ENCODE results near the gene TUBB6. TPM values are rescaled to one million over a fixed set of nuclear protein-coding genes. Genes with fewer than 3 reads are reported as not detected.

The TUBB6 gene
- total RNA-seq, 1 donor from 2014 or later: 452 TPM

DNA sequence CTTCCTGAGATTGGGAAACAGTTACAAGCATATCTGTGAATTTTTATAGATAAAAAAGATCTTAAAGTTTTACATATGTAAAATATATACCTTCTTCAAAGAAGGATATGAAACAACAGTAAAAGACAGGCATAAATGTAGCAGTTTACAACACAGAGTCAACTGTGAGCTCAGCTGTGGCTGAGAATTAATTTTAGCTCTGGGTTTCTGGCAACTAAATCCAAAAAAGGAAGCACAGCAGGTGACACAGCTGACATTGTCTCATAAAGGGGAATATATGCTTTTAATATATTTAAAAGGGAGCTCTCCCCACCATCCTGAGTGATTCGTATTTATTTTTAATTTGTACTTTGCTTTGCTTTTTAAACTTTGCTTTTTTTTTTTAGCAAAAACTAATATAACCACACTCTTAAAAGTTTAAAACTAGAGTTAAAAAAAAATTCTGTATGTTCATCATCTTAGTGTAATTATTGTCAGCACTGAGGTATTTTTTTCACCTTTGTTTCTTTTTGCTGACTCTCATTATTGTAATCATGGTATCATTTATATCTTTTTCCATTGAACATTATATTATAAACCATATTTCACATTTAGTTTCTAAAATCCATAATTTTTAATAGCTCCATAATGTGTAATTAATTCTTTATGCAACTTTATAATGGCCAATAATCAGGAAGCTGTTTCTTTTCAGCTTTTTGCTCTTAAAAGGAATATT lies 6.7 kb downstream of the TUBB6 start:
- no peak for DNase-seq (ENCODE audit: low spot score)

DNA sequence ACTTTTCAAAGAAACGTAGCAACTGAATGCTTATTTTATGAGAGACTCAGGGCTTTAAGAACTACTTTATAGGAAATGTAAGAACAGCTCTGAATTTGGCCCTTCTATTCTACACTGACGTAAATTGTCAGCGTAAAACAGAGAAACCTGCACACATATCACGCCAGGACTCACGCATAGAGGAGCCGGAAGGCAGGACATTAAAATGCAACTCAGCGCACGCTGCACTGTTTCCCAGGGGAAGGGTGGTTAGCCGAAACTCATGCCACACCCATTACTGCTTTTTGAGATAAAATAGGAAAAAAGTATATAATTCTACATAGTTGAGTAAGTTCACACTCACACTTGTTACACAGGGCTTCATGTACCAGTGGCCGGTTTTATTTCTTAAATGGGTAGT lies 7.4 kb downstream of the TUBB6 start:
- DNase-seq (ENCODE audit: low spot score): no peak

DNA sequence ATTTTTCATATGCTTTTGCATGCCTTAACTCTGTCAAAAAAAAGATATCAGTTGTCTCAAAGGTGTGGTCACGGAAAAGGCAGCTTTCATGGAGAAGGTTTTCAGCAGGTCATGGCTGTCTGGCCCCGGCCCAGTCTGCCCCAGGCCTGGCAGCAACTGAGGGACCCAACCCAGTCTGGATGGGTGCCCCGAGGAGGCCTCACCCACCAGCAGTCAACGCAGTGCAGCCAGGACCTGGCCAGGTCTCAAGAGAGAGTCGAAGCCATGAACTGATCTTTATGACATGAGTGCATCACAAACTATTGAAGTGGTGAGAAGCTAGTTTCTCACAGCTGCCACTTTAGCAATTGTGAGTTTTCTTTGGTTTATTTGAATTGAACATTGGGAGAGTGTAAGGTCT lies 7.9 kb downstream of the TUBB6 start:
- DNase-seq (ENCODE audit: low spot score): no peak

DNA sequence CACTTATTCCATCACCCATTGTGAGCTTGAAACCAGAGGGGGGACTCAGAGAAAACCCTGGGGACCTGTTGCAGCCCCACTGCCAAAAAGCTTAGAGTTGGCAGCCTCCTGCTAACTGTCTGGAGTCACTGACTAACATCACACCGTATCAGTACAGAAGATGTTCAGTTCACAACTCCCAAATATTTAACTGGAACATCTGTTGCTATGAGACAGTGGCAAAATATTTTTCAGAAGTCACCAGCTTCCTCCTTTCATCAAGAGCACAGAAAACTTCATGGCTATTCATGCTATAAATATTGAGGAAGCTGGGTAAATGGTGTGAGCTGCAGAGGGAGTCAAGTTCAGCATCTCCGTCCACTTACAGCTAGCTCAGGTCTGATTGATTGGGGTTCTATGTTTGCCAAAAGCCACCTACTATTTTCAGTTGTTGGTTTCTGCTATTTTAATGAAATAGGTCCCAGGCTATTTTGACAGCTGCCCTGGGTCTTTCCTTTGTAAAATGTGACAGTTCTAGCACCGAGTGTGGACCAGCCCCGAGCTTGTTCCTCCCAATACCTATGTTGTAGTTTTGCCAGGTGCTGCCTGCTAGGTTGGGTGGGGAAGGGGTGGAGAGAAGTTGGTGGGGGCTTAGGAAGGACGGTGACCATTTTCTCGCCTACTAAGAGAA lies 9.8 kb downstream of the TUBB6 start:
- peak; percentile 43 for DNase-seq (ENCODE audit: low spot score)

DNA sequence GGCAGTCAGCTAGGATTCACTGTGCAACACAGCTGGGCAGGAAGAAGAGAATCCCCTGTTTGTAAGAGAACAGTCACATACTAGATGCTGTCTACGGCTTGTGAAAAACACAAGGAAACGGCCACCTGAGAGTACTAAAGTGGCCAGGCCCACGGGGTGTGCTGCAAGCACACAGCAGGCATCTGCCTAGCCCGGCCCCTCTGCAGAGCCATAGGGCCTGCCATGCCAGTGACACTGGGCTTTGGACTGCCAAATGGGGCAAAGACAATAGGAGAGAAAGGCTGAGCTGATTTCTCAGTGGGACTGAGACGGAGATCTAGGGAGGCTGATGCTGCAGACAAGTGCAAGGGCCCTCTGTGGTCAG lies 10.3 kb downstream of the TUBB6 start:
- no peak for DNase-seq (ENCODE audit: low spot score)

DNA sequence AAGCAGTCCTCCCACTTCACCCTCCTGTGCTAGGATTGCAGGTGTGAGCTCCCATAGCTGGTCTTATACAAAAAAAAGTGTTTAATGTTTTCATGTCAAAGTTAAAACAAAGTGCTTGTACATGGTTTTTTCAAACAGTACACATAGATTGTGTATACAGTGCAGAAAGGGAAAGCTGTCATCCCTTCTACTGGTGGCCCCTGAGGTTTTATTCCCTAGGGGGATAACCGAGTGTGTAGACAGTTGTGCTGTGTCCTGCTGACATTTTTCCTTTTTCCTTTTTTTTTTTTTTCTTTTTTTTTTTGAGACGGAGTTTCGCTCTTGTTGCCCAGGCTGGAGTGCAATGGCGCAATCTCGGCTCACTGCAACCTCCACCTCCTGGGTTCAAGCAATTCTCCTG lies 10.8 kb downstream of the TUBB6 start:
- no peak for DNase-seq (ENCODE audit: low spot score)

DNA sequence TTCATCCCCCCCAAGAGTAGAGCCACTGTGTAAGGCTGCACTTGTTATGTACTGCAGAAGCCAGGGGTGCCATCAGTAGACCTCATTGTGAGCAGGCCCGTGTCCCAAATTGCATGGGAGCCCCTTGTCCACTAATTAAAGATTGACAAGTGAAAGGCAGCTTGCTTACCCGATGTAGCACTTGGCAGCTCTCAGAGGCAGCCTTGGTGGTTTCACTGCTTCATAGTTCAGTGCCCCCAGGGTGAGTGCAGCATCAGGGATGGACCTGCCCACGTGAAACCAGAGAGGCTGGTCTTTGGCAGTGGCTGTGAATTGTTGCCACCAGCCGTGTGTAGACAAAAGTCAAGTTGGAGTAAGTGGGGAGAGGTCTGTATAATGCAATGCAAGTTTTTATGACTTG lies 13.3 kb downstream of the TUBB6 start:
- no peak for DNase-seq (ENCODE audit: low spot score)

DNA sequence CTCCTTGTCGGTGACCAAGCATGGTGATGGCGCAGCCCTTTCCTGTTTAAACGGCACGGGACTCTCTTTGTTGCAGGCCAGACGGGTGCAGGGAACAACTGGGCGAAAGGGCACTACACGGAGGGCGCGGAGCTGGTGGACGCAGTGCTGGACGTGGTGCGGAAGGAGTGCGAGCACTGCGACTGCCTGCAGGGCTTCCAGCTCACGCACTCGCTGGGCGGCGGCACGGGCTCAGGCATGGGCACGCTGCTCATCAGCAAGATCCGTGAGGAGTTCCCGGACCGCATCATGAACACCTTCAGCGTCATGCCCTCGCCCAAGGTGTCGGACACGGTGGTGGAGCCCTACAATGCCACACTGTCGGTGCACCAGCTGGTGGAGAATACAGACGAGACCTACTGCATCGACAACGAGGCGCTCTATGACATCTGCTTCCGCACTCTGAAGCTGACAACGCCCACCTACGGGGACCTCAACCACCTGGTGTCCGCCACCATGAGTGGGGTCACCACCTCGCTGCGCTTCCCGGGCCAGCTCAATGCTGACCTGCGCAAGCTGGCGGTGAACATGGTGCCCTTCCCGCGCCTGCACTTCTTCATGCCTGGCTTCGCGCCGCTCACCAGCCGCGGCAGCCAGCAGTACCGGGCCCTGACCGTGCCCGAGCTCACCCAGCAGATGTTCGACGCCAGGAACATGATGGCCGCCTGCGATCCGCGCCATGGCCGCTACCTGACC lies 17.1 kb downstream of the TUBB6 start:
- no peak for DNase-seq (ENCODE audit: low spot score)

DNA sequence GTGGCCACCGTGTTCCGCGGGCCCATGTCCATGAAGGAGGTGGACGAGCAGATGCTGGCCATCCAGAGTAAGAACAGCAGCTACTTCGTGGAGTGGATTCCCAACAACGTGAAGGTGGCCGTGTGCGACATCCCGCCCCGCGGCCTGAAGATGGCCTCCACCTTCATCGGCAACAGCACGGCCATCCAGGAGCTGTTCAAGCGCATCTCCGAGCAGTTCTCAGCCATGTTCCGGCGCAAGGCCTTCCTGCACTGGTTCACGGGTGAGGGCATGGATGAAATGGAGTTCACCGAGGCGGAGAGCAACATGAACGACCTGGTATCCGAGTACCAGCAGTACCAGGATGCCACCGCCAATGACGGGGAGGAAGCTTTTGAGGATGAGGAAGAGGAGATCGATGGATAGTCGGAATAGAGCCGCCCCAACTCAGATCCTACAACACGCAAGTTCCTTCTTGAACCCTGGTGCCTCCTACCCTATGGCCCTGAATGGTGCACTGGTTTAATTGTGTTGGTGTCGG lies 17.7 kb downstream of the TUBB6 start:
- no peak for DNase-seq (ENCODE audit: low spot score)

DNA sequence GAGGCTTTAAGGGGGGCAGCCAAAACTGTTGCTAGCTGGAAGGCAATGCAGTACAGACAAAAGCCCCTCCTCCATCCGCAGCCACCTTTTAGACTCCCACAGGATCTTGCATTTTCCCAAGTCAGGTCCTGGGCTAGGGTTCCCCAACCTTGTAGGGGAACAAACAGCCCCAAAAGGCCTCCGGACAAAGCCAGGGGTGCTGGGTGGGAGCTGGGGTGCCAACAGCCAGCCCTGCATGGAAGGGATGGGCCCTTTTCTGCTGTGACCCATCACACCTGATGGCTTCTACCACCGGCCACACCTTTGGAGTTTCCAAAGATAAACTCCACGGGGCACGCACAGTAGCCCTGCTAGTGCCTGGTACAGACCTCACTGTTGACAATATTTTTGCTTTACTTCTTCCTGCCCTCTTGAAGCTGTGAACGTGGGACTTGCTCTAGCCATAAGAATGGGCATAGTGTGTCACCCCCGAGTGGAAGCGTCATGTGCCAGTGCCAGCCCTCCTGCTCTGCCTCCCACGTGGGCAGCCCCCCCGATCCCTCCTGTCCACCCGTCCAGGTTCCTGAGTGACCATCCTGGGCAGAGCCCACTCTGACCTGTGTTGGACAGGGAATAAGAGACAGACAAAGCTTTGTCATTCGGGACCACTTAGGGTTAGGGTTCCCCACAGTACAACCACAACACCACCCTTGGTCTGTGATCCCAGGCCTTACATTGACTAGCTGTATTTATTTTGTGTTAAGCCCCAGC lies 18.8 kb downstream of the TUBB6 start:
- no peak for DNase-seq (ENCODE audit: low spot score)

DNA sequence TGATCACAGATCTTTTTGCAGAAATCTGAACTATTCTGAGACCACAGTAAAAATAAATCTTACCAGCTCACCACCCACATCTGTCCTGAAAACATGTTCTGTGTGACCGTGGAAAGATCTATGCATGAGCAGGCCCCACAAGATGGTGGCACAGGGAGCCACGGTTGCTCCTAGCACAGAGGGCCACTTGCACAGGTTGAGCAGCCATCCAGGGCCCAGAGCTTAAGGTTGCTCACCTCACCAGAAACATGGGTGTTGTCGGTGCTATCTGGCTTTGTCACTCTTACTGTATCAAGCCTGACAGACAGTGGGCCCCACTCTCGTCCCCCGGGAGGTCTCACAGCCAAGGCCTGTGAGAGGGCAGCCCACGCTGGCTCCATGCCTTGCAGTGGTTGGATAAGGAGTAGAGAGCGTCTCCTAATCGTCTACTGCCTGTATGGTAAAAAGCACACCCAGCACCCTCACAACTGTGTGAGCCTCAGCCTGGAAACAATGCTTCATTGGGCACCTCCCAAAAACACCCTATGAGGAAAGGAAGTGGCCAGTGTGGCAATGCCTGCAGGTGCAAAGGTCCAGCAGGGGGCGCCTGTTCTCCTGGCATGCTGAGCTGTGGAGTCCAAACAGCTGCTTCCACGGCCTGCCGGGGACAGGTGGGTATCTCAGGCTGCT lies 19.6 kb downstream of the TUBB6 start:
- peak; percentile 43 for DNase-seq (ENCODE audit: low spot score)

DNA sequence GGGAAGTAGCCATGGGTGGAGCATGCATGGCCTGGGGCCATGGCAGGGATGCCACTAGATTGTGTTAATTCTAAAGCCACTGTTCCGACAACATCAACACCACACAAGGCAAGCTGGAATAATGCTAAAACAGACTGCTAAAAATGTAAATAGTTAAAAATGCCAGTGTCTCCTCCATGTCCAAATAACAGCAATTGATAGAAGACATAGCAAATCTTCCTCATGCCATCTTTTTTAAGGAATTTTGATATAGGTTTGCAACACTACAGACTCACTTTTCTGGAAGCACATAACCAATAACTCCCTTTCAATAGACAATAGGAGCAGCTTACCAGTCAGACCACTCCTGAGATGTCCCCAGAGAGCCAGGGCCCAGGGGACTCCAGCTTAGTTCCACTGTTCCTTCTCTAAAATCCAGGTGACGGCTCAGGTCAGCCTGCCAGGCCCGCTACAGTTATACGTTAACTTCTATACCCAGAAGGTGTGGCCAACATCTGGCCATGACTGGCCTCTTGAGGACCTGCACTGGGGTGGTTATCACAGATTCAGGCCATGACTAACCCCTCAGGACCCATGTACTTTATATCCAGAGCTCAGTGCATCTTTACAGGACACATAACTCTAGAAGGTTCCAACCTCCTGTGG lies 20.3 kb downstream of the TUBB6 start:
- DNase-seq (ENCODE audit: low spot score): no peak

DNA sequence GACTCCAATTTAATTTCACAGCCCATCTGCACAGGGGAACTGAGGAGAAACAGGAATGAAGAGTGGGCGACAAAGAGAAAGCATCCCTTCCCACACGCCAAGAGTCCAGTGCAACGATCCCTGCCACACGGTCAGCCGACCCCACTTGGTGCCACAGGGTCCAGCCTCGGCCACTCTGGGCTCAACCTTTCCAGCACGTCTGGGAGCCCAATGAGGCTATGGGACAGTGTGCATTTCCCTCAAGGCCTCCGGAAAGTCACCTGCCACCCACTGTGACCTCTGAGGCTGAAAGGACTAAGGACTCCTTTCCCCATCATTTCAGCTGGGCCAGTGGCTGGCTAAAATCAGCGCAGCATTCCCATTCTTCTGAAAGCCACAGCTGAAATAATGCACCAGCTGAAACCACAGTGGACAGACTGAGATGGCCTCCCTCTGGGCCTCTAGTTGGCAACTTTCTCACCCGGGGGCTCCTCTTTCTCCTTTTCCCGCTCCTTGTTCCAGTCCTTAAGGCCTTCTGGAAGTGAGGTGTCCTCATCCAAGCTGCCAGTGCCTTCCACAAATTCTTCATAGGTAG lies 21.2 kb downstream of the TUBB6 start:
- DNase-seq (ENCODE audit: low spot score): no peak

DNA sequence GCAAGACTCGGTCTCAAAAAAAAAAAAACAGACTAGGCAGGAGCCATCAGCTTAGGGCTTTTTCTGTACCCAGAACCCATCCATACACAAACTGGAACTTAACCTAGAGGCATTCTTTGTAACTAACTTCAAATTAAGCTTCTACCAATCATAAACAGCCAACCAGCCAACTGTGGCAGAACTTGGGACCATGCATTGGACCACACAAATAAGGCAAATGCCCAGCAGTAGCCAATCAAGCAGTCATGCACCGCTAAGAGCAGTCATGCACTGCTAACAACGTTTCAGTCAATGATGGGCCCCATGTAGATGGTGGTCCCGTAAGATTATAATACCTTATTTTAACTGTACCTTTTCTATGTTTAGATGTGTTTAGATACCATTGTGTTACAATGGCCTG lies 22.7 kb downstream of the TUBB6 start:
- DNase-seq (ENCODE audit: low spot score): no peak

DNA sequence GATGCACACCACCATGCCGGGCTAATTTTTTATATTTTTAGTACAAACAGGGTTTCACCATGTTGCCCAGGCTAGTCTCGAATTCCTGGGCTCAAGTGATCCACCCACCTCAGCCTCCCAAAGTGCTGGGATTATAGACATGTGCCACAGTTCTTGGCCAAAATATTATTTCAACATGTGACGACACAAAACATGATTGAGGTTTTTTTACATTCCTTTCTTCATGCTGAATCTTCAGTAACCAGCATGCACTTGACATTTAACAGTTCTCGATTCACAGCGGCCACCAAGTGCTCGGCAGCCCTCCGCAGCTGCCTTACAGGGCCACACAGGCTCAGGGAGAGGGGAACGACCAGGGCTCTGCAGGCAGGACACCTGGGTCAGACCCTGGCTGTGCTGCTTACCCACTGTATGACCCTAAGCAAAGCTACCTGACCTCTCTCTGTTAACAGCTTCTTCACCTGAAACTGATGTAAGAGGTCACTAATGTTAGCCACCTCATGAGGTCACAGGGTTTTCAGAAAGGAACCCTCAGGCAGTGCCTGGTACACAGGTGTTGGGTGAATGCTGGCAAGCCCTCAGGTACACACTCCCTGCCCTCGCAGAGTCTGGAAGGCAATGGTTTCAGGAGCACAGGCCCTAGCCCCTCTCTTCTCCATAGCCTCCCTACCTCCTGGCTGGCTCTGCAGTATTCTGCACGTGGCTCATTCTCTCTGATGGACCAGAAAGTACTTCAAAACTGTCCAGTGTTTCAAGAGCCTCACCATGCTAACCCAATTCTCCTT lies 25.7 kb downstream of the TUBB6 start:
- DNase-seq (ENCODE audit: low spot score): no peak

DNA sequence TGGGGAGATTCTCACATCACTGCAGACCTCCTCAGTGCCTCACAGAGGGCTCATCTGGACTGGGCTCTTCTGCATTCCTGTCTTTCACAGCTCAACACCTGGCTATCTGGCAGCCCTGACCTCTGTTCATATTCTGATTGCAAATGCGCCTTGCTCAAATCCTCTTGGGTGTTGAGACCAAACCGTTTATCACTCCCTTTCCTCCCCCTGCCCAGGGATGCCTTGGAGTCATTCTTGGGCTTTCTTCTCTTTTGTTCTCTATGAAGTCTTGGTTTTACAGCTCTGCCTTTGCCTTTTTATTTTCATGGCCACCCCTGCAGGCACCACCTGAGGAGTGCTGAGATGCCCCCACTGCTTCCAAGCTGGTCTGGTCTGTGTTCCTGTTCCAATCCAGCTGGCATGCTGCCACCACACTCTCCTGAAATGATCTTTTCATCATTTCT lies 26.3 kb downstream of the TUBB6 start:
- no peak for DNase-seq (ENCODE audit: low spot score)

DNA sequence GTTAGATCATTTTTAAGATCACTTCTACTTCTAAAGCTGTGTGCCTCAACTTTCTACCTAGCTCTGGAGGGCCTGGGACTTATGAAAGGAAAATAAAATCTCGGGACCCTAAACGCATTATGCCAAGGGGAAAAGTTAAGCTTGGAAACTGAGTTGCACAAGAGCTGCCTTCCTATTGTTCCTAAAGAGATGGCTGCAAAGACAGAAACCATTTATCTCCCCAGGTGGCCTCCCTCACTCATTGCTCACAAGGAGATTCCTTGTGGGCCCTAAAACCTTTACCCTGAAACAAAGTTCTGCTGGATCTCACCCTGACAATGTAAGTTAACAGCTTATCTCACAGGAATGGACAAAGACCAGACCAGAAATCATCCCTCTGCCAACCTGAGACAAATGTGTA lies 26.8 kb downstream of the TUBB6 start:
- no peak for DNase-seq (ENCODE audit: low spot score)

DNA sequence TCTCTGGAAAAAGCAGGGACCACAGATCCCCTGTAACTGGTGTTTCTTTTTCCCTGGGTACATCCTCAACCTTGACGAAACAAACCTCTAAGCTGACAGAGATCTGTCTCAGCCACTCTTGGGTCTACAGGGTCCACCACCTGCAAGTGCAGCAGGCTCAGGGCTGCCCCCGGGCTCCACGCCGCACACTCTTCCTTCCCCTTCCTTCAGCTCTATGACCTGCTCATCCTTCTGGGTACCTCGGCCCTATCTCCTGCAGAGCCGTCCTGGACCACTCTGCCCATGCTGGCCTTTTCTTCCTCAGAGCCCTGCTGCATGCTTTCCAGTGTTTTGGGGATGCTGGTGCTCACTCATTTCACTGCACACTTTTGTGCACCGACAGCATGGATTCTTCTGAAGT lies 27.5 kb downstream of the TUBB6 start:
- no peak for DNase-seq (ENCODE audit: low spot score)

DNA sequence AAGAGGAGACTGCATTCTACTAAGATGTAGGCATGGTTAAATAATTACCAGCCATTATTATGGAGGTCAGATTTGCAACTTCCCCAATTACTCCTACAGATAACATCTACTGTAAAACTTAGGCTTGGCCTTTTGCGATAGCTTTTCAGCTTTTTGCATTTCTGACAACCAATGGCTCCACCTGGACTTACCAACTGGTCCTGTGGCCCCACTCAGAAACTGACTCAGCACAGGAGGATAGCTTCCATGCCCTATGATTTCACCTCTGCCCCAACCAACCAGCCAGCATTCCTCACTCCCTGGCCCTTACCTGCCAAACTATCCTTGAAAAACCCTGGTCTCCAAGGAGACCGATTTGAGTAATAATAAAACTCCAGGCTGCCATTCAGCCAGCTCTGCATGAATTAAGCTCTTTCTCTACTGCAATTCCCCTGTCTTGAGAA lies 28.2 kb downstream of the TUBB6 start:
- DNase-seq (ENCODE audit: low spot score): no peak

DNA sequence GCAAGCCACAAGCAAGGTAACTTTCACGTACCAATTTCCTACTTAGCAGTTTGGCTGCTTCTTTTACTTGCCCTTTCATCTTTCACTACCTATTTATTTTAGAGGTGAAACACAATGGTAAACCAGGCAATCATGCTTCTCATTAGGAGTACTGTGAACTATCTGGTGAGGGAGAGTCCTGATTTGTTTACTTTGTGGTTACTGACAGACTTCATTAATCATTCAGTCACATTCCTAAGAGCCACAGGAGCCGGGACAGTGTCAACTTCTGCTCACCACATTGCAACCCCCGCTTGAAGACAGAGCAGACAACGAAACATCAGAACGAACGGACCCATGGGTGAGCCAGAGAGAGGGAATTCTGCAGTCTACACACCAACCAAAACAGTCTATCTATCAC lies 28.8 kb downstream of the TUBB6 start:
- no peak for DNase-seq (ENCODE audit: low spot score)
